Colon (tissue), 2 donors: Measurements from ENCODE around the gene ATAT1.

Source experiments
- FAIRE-seq: peaks from 2 replicates; lab custom pipeline; 2012; peaks lifted over from hg19 to GRCh38; lab: Jason Lieb, UNC
- donor health status: control.
- donor health status: control.

Gene ATAT1

GRCh38 chr6:30613251-30614043 lies 13.2 kb upstream of the ATAT1 start:
- FAIRE-seq = no peak

DNA sequence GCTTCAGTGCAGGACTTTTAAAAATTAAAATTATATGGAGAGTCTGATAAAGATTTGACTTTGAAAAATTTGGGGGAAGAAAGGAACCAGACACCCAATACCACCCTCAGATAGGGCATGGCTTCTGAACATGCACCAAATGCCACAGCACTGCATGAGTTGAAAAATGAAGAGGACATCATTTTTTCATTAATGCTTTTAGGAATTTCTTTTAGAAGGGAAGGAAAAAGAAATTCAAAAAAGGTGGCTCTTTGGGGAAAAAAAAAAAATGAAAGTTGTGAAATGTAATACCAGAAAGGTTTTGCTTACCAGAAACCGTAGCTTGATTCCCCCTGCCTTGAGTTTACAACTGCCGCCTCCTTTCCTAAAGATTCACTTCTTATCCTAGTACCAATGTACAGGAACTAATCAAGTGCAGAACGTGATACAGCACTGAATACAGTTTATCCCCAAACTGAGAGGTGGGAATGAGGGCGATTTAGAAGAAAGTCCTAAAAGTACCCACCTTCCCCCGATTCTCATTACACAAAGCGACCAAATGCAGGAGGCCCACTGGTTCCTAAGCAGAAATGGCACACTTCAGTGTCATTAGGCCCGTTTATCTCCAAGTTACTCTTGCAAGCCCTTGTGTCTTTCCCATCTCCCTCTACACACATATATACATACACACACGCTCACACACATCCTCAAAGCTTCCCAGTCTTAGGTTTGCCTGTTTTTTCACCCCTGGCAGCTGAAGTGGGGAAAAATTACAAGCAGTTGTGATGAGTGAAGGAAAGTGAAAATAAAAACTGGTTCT lies 12.4 kb upstream of the ATAT1 start:
- FAIRE-seq = no peak

- peak; percentile 14 for FAIRE-seq
Observed at GRCh38 chr6:30614843-30615218, 11.8 kb upstream of the ATAT1 start.

GRCh38 chr6:30615219-30615957 lies 11.3 kb upstream of the ATAT1 start:
- no peak for FAIRE-seq

- no peak for FAIRE-seq
Observed at GRCh38 chr6:30615958-30616810, 10.5 kb upstream of the ATAT1 start.

GRCh38 chr6:30616811-30617564 lies 9.7 kb upstream of the ATAT1 start, which contains the start of gene PPP1R10:
Gene PPP1R10, minus strand, starts transcription at chr6:30617243. Its CDS starts 7,299 bp downstream, at chr6:30609944.
- FAIRE-seq = peak; percentile 88

GRCh38 chr6:30617565-30618269 lies 9.0 kb upstream of the ATAT1 start, which contains the start of gene MRPS18B:
Gene MRPS18B, plus strand, starts transcription at chr6:30617840. Its CDS starts 26 bp downstream, at chr6:30617866.
- no peak for FAIRE-seq

DNA sequence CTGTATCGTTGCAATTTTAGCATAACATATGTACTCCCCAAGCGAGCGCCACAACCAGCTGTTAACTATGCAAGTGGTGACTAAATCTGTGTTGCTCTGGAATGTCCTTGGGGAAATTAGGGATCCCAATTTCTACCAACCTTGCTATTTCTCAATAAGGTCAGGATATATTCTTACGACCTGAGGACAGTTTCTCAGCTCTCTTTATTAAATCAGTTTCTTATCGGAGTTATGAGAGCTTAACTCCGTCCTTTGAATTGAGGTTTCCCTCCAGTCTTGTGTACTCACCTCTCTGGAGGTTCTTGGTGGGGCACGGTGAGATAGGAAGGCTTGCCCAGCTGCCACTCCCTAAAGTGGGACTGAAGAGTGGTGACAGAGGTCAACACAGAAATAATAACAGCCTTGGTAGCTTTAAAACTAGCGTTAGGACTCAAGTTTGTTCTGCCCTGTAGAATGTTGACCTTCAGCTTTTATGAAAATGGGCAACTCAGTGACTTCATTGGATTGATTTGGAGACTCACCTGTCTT lies 8.3 kb upstream of the ATAT1 start:
- FAIRE-seq = no peak

- no peak for FAIRE-seq
Observed at GRCh38 chr6:30619561-30619960, 7.1 kb upstream of the ATAT1 start.

- FAIRE-seq = no peak
Observed at GRCh38 chr6:30625511-30625910, 1.2 kb upstream of the ATAT1 start.

- FAIRE-seq = no peak
Observed at GRCh38 chr6:30635834-30636233, 9.2 kb downstream of the ATAT1 start.

- FAIRE-seq = no peak
Observed at GRCh38 chr6:30640481-30640880, 13.8 kb downstream of the ATAT1 start.

GRCh38 chr6:30641048-30641447 lies 14.4 kb downstream of the ATAT1 start:
- no peak for FAIRE-seq

GRCh38 chr6:30643656-30644055 lies 17.0 kb downstream of the ATAT1 start:
- FAIRE-seq = no peak

DNA sequence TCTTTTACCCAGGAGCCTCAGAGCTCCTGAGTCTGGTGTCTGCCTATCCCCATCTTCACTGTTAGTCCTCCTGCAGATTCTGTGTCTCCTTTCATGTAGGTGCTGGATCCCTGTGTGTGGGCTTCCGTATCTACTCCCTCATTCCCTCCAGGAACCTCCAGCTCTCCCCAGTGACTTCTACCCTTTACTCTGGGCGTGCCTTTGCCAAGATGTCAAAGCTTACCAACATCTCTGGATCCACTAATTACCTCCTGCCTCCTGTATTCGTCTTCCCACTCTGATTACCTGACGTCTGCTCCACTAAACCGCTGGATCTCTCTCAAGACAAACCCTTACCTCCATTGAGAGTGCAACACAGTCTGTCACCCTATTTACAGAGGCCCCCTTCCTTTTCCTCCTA lies 18.1 kb downstream of the ATAT1 start:
- no peak for FAIRE-seq

- FAIRE-seq = no peak
Observed at GRCh38 chr6:30645989-30646388, 19.3 kb downstream of the ATAT1 start.

- FAIRE-seq = no peak
Observed at GRCh38 chr6:30646450-30647241, 20.0 kb downstream of the ATAT1 start, which contains the start of gene C6orf136. Gene C6orf136, plus strand, starts transcription at chr6:30647133. Its CDS starts 99 bp downstream, at chr6:30647232.

DNA sequence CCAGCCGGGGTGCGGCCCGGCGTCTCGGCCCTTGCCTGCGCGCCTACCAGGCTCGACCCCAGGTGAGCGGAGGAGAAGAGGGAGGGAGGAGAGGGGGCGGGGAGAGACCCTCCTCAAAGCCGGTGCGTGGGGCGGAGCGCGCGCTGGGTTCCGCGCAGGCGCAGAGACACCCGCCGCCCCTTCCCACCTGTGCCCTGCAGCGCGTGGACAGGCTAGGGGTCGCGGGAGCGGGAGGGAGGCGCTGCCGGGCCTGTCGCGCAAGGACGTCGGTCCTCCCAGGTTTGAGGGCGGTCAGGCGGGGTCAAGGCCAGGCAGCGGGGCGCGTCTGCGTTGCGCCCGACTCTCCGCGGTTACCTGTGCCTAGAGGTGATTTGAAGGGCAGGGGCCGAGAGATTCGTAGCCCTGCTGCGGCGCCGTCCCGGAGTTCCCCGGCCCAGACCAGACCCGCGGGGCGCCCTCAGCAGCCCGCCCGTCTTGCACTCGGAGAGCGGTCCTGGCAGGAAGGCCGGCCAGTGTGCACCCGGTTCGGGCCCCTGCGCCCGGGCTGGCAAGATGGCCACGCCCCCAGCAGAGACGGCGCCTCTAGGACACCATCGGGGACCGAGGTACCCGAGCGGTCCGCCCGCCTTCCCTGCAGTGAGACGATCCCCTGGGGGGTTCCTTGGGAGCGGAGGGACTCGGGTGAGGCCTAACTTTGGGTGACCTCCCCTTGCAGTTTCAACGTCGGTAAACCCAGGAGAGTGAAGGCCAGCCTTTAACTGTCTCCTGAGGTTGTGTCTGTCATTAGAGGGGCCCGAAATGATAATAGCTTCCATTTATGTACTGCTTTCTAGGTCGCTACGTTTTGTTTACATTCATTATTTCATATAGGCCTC lies 20.8 kb downstream of the ATAT1 start:
- no peak for FAIRE-seq
